Measurements from ENCODE around the gene SGF29.
"Not testable (repeated sequence)": the region's sequence is repeated elsewhere in the genome, so short reads cannot be mapped to it uniquely, and the experiment has no call there.

SGF29 gene

GRCh38 chr16:28596115-28596630 lies 42.5 kb downstream of the SGF29 start:
- DNase-seq (ENCODE audit: low read depth), result no peak

GRCh38 chr16:28596840-28597691 lies 43.3 kb downstream of the SGF29 start, which contains the start of gene SULT1A2:
Gene SULT1A2, minus strand, starts transcription at chr16:28597050. Its CDS starts 1,120 bp downstream, at chr16:28595930.
- no peak for DNase-seq (ENCODE audit: low read depth)

GRCh38 chr16:28597692-28598261 lies 44.1 kb downstream of the SGF29 start:
- no peak for DNase-seq (ENCODE audit: low read depth)

GRCh38 chr16:28599377-28600285 lies 45.9 kb downstream of the SGF29 start:
- DNase-seq (ENCODE audit: low read depth), result not testable (repeated sequence)

- DNase-seq (ENCODE audit: low read depth), result not testable (repeated sequence)
Measured at GRCh38 chr16:28600965-28601364, 47.2 kb downstream of the SGF29 start.

GRCh38 chr16:28601589-28601988 lies 47.9 kb downstream of the SGF29 start:
- not testable (repeated sequence) for DNase-seq (ENCODE audit: low read depth)

- not testable (repeated sequence) for DNase-seq (ENCODE audit: low read depth)
Measured at GRCh38 chr16:28602062-28602461, 48.3 kb downstream of the SGF29 start.

- DNase-seq (ENCODE audit: low read depth), result no peak
Measured at GRCh38 chr16:28602529-28602928, 48.8 kb downstream of the SGF29 start.

GRCh38 chr16:28603381-28604185 lies 49.9 kb downstream of the SGF29 start:
- no peak for DNase-seq (ENCODE audit: low read depth)

- DNase-seq (ENCODE audit: low read depth), result no peak
Measured at GRCh38 chr16:28604186-28604565, 50.5 kb downstream of the SGF29 start.

GRCh38 chr16:28606291-28607115 lies 52.8 kb downstream of the SGF29 start:
- DNase-seq (ENCODE audit: low read depth), result no peak

GRCh38 chr16:28607116-28607623 lies 53.5 kb downstream of the SGF29 start:
- no peak for DNase-seq (ENCODE audit: low read depth)

GRCh38 chr16:28607681-28608495 lies 54.2 kb downstream of the SGF29 start:
- DNase-seq (ENCODE audit: low read depth), result not testable (repeated sequence)

- DNase-seq (ENCODE audit: low read depth), result not testable (repeated sequence)
Measured at GRCh38 chr16:28608496-28608808, 54.7 kb downstream of the SGF29 start.

GRCh38 chr16:28608867-28609596 lies 55.3 kb downstream of the SGF29 start:
- not testable (repeated sequence) for DNase-seq (ENCODE audit: low read depth)

GRCh38 chr16:28609631-28610594 lies 56.2 kb downstream of the SGF29 start, which contains the start of gene SULT1A1:
Gene SULT1A1, minus strand, starts transcription at chr16:28610044. Its CDS starts 1,189 bp downstream, at chr16:28608855.
- DNase-seq (ENCODE audit: low read depth), result no peak

- no peak for DNase-seq (ENCODE audit: low read depth)
Measured at GRCh38 chr16:28610595-28611191, 57.0 kb downstream of the SGF29 start.

All from fibroblast of gingiva (primary cell).